ENCODE data around the gene NKAPD1. TPM values are rescaled to one million over a fixed set of nuclear protein-coding genes. Genes with fewer than 3 reads are reported as not detected.
"Not testable (repeated sequence)": the region's sequence is repeated elsewhere in the genome, so short reads cannot be mapped to it uniquely, and the experiment has no call there.

NKAPD1 gene, protein sequence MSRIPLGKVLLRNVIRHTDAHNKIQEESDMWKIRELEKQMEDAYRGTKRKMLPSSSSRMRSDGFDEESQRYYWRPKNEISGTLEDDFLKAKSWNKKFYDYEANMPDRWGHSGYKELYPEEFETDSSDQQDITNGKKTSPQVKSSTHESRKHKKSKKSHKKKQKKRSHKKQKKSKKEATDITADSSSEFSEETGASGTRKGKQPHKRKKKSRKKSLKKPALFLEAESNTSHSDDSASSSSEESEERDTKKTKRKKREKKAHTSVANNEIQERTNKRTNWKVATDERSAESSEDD
- 10 to 100 TPM in 3 of 4 donors, 1 to 10 TPM in 1; 8.2 to 19.4 (median 13.7) TPM for total RNA-seq

DNA sequence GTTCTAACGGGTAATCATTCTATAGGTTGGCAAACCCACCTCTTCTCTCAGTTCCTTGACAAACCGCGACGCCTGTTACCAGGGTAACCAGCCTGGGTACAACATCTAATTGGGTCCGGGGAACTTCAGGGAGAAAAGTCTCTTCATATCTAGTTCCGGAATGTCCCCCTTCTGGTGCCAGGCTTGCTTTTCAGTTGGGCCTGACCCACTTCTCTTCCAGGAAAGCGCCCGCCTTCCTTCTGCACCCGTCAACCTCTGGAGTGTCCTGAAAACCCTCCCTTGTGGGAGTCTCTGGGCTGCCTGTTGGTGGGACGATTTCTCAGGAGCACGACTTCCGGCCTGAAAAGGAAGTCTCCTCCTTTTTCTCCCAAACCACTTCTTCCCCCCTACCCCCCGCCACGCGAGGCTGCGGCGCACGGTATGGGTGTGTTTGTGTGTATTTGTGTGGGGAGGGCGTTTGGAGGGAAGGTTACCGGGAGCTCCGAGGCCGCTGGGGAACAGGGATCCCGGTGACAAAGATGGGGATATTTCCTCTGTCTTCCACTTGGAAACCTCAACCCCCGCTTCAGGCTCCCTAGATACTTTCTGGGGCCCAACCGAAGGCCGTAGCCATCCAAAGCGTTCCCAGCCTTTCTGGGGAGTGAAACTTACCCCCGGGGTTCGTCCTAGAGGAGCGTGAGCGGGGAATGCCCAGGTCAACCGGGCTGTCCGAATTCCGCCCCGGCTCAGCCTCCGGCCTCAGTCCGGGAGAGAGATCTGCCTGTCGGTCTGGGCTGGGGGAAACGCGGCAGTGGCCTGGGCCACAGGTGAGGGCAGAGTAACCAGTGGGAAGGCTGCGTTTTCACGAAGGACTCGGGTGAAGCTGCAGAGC is at the start of gene NKAPD1, which contains the start of gene PIH1D2:
Gene NKAPD1 (plus strand): TSS at position 359 of the 871 bp plus-strand sequence. CDS start 1,276 bp downstream, outside the sequence.
Gene PIH1D2 (minus strand): TSS at position 77 of the 871 bp plus-strand sequence. CDS start 843 bp downstream, outside the sequence.
- Histone ChIP-seq H3K27ac (peak within 1 kb of the TSS; percentile 88 to 97 (median 92)), H3K4me3 (peak within 1 kb of the TSS; percentile 70 to 92 (median 76)), H3K36me3 (peaks cover 0 to 38% (median 13%) of the 10 kb centered on the region in 3 donors), H3K9me3 (no peaks in the 10 kb centered on the region), H3K4me1 (peaks cover 9 to 34% (median 13%) of the 10 kb centered on the region in 3 donors), H3K27me3 (no peaks in the 10 kb centered on the region)
- 1% methylated on average over 25 to 27 of the region's 43 CpGs for WGBS, 2 donors
- intact Hi-C loops (cut with DNase I), result no loop called here
- DNase-seq, result peak; percentile 33
- TF ChIP-seq, protein P1, sequence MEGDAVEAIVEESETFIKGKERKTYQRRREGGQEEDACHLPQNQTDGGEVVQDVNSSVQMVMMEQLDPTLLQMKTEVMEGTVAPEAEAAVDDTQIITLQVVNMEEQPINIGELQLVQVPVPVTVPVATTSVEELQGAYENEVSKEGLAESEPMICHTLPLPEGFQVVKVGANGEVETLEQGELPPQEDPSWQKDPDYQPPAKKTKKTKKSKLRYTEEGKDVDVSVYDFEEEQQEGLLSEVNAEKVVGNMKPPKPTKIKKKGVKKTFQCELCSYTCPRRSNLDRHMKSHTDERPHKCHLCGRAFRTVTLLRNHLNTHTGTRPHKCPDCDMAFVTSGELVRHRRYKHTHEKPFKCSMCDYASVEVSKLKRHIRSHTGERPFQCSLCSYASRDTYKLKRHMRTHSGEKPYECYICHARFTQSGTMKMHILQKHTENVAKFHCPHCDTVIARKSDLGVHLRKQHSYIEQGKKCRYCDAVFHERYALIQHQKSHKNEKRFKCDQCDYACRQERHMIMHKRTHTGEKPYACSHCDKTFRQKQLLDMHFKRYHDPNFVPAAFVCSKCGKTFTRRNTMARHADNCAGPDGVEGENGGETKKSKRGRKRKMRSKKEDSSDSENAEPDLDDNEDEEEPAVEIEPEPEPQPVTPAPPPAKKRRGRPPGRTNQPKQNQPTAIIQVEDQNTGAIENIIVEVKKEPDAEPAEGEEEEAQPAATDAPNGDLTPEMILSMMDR (IDR thresholded peaks at IDR 0.05), result peak in 2 of 6 experiments; percentile 19
- peak in 1 of 4 donors; percentile 28 for TF ChIP-seq POLR2A (IDR thresholded peaks at IDR 0.05)

DNA sequence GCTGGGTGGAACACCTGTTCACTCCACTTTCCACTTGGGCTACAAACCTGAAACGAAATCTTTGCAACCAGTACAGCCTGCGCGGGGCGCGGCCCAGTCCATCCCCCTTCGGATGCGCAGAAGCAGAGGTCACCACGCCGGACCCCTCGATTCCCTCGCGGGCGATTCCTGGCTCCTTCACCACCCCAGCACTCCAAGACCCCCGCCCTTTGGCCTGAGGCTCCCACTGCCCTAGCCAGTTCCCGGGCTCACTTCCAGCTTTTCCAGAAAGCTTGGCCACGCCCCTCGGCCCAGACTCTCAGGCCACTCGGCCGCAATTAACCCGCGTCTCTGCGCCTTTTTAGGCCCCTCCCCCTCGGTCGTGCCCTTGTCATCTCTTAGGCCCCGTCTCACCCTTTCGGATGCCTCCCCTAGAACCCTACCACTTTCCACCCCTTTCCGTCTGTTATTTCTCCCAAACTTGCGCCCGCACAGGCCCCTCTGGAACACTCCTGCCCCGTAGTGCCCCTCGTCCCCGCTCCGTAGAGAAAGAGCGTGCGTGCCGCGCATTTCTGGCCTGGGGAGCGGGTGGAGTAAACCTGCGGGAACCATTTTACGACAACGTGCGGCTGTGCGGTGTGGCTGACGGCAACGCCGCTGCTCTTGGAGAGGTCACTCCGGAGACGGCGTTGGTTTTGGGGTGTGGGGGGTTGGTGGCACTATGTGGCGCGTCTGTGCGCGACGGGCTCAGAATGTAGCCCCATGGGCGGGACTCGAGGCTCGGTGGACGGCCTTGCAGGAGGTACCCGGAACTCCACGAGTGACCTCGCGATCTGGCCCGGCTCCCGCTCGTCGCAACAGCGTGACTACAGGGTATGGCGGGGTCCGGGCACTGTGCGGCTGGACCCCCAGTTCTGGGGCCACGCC is 49.1 kb upstream of the NKAPD1 start, which contains the start of gene DLAT:
Gene DLAT (plus strand): TSS at position 636 of the 906 bp plus-strand sequence. CDS start 65 bp downstream, at position 701.
- intact Hi-C loops (cut with DNase I), result no loop called here
- peak in 2 of 4 donors; percentile 60 to 69 for TF ChIP-seq POLR2A (IDR thresholded peaks at IDR 0.05)
- TF ChIP-seq, protein P1 (IDR thresholded peaks at IDR 0.05), result no peak
- DNase-seq, result peak; percentile 38
- H3K4me1 ChIP-seq, result peaks cover 0 to 26% (median 14%) of the 10 kb centered on the region in 3 donors
- 0 to 1% methylated on average over 23 to 25 of the region's 71 CpGs for WGBS, 2 donors
- H3K27ac ChIP-seq, result peak within 1 kb of the TSS; percentile 94 to 96 (median 95)
- H3K27me3 ChIP-seq, result no peaks in the 10 kb centered on the region
- H3K36me3 ChIP-seq, result peaks cover 5 to 41% (median 5%) of the 10 kb centered on the region in 3 donors
- H3K9me3 ChIP-seq, result no peaks in the 10 kb centered on the region
- H3K4me3 ChIP-seq, result peak within 1 kb of the TSS; percentile 66 to 93 (median 80)

DNA sequence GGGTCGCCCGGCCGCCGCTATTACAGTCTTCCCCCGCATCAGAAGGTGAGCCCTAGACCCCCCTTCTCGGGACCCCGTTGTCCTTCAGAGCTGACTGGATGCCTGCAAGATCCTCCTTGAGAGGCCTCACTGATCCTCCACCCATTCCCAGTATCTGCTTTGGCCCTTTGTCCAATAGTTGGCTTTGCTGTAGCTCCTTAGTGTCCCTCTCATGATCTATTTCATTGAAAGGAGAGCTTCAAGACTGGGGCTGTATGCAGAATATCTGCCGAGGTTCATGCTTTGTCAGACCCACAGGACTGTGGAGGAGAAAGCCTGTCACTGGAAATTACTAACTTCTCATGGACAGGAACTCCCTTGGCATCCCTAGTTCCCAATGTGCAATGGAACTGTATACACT is 48.4 kb upstream of the NKAPD1 start:
- H3K27me3 ChIP-seq, result no peaks in the 10 kb centered on the region
- H3K4me3 ChIP-seq, result peak overlapping the region; percentile 66 to 93 (median 80)
- 0% methylated on average over 2 to 8 of the region's 8 CpGs for WGBS, 2 donors
- H3K36me3 ChIP-seq, result peaks cover 5 to 41% (median 9%) of the 10 kb centered on the region in 3 donors
- peak overlapping the region; percentile 94 to 96 (median 95) for H3K27ac ChIP-seq
- DNase-seq, result no peak
- peaks cover 0 to 26% (median 14%) of the 10 kb centered on the region in 3 donors for H3K4me1 ChIP-seq
- intact Hi-C loops (cut with DNase I), result no loop called here
- no peaks in the 10 kb centered on the region for H3K9me3 ChIP-seq
- TF ChIP-seq, protein P1 (IDR thresholded peaks at IDR 0.05), result no peak
- no peak for TF ChIP-seq POLR2A (IDR thresholded peaks at IDR 0.05)

DNA sequence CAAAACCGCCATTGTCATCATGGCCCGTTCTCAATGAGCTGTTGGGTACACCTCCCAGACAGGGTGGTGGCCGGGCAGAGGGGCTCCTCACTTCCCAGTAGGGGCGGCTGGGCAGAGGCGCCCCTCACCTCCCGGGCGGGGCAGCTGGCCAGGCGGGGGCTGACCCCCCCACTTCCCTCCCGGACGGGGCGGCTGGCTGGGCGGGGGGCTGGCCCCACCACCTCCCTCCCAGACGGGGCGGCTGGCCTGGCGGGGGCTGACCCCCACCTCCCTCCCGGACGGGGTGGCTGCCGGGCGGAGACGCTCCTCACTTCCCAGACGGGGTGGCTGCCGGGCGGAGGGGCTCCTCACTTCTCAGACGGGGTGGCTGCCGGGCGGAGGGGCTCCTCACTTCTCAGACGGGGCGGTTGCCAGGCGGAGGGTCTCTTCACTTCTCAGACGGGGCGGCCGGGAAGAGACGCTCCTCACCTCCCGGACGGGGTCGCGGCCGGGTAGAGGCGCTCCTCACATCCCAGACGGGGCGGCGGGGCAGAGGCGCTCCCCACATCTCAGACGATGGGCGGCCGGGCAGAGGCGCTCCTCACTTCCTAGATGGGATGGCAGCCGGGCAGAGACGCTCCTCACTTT is 47.2 kb upstream of the NKAPD1 start:
- H3K27me3 ChIP-seq, H3K27ac ChIP-seq: not testable (repeated sequence)
- WGBS, 2 donors, result no CpG with 5 or more reads among the region's 49 CpGs

More for the DNA sequence above, 47.2 kb upstream of the NKAPD1 start:
- H3K9me3 ChIP-seq; H3K4me3 ChIP-seq; DNase-seq; intact Hi-C loops (cut with DNase I): not testable (repeated sequence)
- Histone ChIP-seq H3K4me1 (peaks cover 0 to 26% (median 14%) of the 10 kb centered on the region in 3 donors), H3K36me3 (peaks cover 5 to 42% (median 9%) of the 10 kb centered on the region in 3 donors)
